SKM-1 (cell line): ENCODE measurements around the gene IFITM10.
A peak's percentile ranks its signal among the peaks of the same experiment; 100 is the strongest.

Source experiments
- DNase-seq: peaks from one replicate; lab custom pipeline; 2025; ENCODE audit not compliant: unreplicated experiment; lab: John Stamatoyannopoulos, UW

IFITM10 gene

GRCh38 chr11:1727096-1727690, 23.2 kb downstream of the IFITM10 start:
- no peak for DNase-seq

GRCh38 chr11:1719781-1720180, 30.6 kb downstream of the IFITM10 start:
- DNase-seq: no peak

GRCh38 chr11:1718326-1718725, 32.1 kb downstream of the IFITM10 start:
- no peak for DNase-seq

- DNase-seq: no peak
Measured at GRCh38 chr11:1717745-1718144, 32.6 kb downstream of the IFITM10 start.

GRCh38 chr11:1714908-1715885, 35.2 kb downstream of the IFITM10 start:
- no peak for DNase-seq

GRCh38 chr11:1708716-1709115, 41.7 kb downstream of the IFITM10 start:
- DNase-seq: no peak

- DNase-seq: no peak
Measured at GRCh38 chr11:1707751-1708150, 42.6 kb downstream of the IFITM10 start.

GRCh38 chr11:1706634-1707400, 43.6 kb downstream of the IFITM10 start:
- DNase-seq: no peak

GRCh38 chr11:1705126-1706052, 45.0 kb downstream of the IFITM10 start:
- DNase-seq: no peak

- DNase-seq: no peak
Measured at GRCh38 chr11:1703146-1703545, 47.2 kb downstream of the IFITM10 start.

- no peak for DNase-seq
Measured at GRCh38 chr11:1702506-1702905, 47.9 kb downstream of the IFITM10 start.

- no peak for DNase-seq
Measured at GRCh38 chr11:1701091-1701807, 49.1 kb downstream of the IFITM10 start.

GRCh38 chr11:1699771-1700170, 50.6 kb downstream of the IFITM10 start:
- no peak for DNase-seq

- no peak for DNase-seq
Measured at GRCh38 chr11:1696608-1697570, 53.5 kb downstream of the IFITM10 start, which contains the start of gene KRTAP5-6. KRTAP5-6 (plus strand) TSS chr11:1697195; CDS start chr11:1697246, 51 bp downstream.

- DNase-seq: no peak
Measured at GRCh38 chr11:1695548-1696108, 54.8 kb downstream of the IFITM10 start.

GRCh38 chr11:1694846-1695547, 55.4 kb downstream of the IFITM10 start:
- DNase-seq: no peak

GRCh38 chr11:1694064-1694845, 56.1 kb downstream of the IFITM10 start:
- peak; percentile 43 for DNase-seq
